Esophagus squamous epithelium (tissue), 4 donors: Measurements from ENCODE around the gene KLHL17.

Experiments
- POLR2A ChIP-seq, 4 donors: fragments of 450-650 bp; IDR thresholded peaks; one replicate each; pipeline ENCODE4 v1.6.1; 2017; ENCODE audit warnings: antibody characterized with exemption in 4 of 4, mild to moderate bottlenecking in 4 of 4, moderate library complexity in 3 of 4
- TF ChIP-seq, protein P1 (sequence below), 6 experiments: fragments of 450-650 bp in 4 of 6; fragments of 200-600 bp in 2 of 6; sonication (generic) in 2 of 6; IDR thresholded peaks; one replicate each; pipeline ENCODE4 v1.5.1; 2016 to 2019; ENCODE audit warnings: antibody characterized with exemption in 6 of 6, mild to moderate bottlenecking in 4 of 6, moderate library complexity in 4 of 6

DNA sequence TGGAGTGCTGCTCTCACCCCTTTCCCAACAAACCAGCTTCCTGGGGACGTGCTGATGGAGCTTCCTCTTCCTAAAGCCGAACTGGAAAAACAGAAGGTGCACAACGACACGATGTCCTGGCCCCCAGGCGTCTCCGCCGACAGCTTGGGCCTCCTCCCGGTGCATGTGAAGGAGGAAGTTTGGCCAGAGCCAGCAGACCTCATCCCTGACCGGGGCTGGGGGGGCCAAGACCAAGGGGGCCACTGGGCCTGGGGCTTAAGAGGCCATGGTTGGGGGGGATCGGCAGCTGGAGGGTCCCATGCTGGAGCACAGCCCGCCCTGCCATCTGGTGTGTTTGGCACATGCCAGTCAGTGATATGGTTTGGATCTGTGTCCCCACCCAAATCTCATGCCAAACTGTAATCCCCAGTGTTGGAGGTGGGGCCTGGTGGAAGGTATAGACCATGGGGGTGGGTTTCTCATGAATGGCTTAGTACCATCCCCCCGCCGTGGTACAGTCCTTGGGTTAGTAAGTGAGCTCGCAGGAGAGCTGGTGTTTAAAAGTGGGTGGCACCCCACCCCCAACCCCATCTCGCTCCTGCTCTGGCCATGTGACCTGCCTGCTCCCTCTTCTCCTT lies 33.1 kb downstream of the KLHL17 start:
- TF ChIP-seq, protein P1, sequence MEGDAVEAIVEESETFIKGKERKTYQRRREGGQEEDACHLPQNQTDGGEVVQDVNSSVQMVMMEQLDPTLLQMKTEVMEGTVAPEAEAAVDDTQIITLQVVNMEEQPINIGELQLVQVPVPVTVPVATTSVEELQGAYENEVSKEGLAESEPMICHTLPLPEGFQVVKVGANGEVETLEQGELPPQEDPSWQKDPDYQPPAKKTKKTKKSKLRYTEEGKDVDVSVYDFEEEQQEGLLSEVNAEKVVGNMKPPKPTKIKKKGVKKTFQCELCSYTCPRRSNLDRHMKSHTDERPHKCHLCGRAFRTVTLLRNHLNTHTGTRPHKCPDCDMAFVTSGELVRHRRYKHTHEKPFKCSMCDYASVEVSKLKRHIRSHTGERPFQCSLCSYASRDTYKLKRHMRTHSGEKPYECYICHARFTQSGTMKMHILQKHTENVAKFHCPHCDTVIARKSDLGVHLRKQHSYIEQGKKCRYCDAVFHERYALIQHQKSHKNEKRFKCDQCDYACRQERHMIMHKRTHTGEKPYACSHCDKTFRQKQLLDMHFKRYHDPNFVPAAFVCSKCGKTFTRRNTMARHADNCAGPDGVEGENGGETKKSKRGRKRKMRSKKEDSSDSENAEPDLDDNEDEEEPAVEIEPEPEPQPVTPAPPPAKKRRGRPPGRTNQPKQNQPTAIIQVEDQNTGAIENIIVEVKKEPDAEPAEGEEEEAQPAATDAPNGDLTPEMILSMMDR (IDR thresholded peaks at IDR 0.05): no peak
- TF ChIP-seq POLR2A (IDR thresholded peaks at IDR 0.05): no peak
